Chondrocyte (in vitro differentiated cells): ENCODE measurements around the gene CFAP20DC. TPM values are rescaled to one million over a fixed set of nuclear protein-coding genes. Genes with fewer than 3 reads are reported as not detected.

ENCODE experiments used
- DNase-seq: peaks from one replicate; pipeline ENCODE4 v3.0.0; 2021; ENCODE audit warnings: mixed read lengths, low spot score
- H3K27ac Mint-ChIP-seq: one replicate; pipeline ENCODE4 v1.8.0; 2021; ENCODE audit warnings: mild to moderate bottlenecking, moderate library complexity, mixed read lengths; ENCODE audit not compliant: unreplicated experiment
- H3K27me3 Mint-ChIP-seq: 2 replicates; pipeline ENCODE4 v1.8.0; 2021; ENCODE audit warnings: low read depth, mixed read lengths
- H3K36me3 Mint-ChIP-seq: 2 replicates; pipeline ENCODE4 v1.8.0; 2021; ENCODE audit warnings: low read depth, mixed read lengths
- H3K4me1 Mint-ChIP-seq: 2 replicates; pipeline ENCODE4 v1.8.0; 2021; ENCODE audit warnings: low read depth, mild to moderate bottlenecking, mixed read lengths
- H3K4me3 Mint-ChIP-seq: one replicate; pipeline ENCODE4 v1.8.0; 2021; ENCODE audit warnings: mild to moderate bottlenecking, moderate library complexity, mixed read lengths; ENCODE audit not compliant: unreplicated experiment
- H3K9me3 Mint-ChIP-seq: 2 replicates; pipeline ENCODE4 v1.8.0; 2021; ENCODE audit warnings: low read depth, mixed read lengths
- CTCF ChIP-seq: fragments of 200-600 bp; sonication (generic); IDR thresholded peaks from 2 replicates; pipeline ENCODE4 v1.5.0; 2021; ENCODE audit warnings: antibody characterized with exemption, mild to moderate bottlenecking, moderate library complexity
- total RNA-seq: library from RNA; stranded (reverse); gene quantifications from 3 replicates; pipeline ENCODE4 v1.2.1, GENCODE V29; 2021

Gene CFAP20DC
- total RNA-seq, 1 donor from 2014 or later = 3.1 TPM

GRCh38 chr3:58693940-58694850 lies 355.6 kb downstream of the CFAP20DC start:
- peaks cover 8% of the 10 kb centered on the region for H3K9me3 Mint-ChIP-seq

GRCh38 chr3:58692484-58692883 lies 357.3 kb downstream of the CFAP20DC start:
- Mint-ChIP-seq H3K9me3 (peaks cover 8% of the 10 kb centered on the region), H3K27me3 (no peaks in the 10 kb centered on the region), H3K4me1 (no peaks in the 10 kb centered on the region), H3K27ac (no peak overlapping the region), H3K36me3 (no peaks in the 10 kb centered on the region), H3K4me3 (no peak overlapping the region)
- no peak for TF ChIP-seq CTCF
- DNase-seq = no peak

More at GRCh38 chr3:58693940-58694850, 355.6 kb downstream of the CFAP20DC start:
- H3K4me3 Mint-ChIP-seq = no peak overlapping the region
- no peaks in the 10 kb centered on the region for H3K27me3 Mint-ChIP-seq
- no peak overlapping the region for H3K27ac Mint-ChIP-seq
- H3K36me3 Mint-ChIP-seq = no peaks in the 10 kb centered on the region
- TF ChIP-seq CTCF = no peak
- DNase-seq = no peak
- H3K4me1 Mint-ChIP-seq = no peaks in the 10 kb centered on the region
